ENCODE data around the gene RUNX2. TPM values are rescaled to one million over a fixed set of nuclear protein-coding genes. Genes with fewer than 3 reads are reported as not detected.
A peak's percentile ranks its signal among the peaks of the same experiment; 100 is the strongest.

RUNX2 gene
- total and polyA plus RNA-seq, 2 of the 8 experiments (the other 6 are each of a cell fraction or from before 2014, with no cell fraction given), result 0.26 to 1.2 TPM

DNA sequence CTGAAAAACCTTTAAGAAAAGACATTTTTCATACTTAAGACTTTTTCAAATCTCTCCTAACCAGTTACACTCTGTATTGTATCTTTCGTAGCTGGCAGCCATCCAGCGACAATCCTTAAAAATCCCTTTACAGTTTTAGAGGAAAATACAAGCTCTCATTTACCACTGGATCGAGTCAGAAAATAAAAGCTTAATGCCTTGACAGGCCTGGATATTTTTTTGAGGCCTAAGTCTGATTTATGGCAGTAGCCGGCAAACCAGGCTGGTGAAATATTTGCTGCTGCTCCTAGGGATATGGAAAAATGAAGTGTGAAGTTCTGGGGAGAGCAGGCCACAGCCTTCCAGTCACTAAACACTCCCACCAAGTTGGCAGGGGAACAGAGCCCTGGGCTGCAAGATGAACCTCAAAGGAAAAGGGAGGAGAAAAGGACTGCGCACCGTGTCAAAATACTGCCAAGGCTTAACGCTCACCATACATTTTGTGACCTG lies 262.6 kb downstream of the RUNX2 start:
- Histone ChIP-seq H4K20me1 (replicated peaks in 1 of 2; ENCODE audit: control insufficient read depth in 1 of 2, insufficient read depth in 2 of 2, low read length in 2 of 2) (no peaks in the 10 kb centered on the region), H4K5ac (ENCODE audit: insufficient read length, low read depth, low read length) (no peak overlapping the region), H2AK5ac (ENCODE audit: low read depth, low read length) (no peak overlapping the region), H3K9me3 (ENCODE audit: insufficient read depth in 2 of 2, low read depth in 1 of 2, low read length in 1 of 2) (no peaks in the 10 kb centered on the region), H3K14ac (ENCODE audit: insufficient read length) (no peak overlapping the region), H3K79me2 (ENCODE audit: control insufficient read depth in 1 of 2, insufficient read depth in 2 of 2, low read length in 2 of 2) (no peaks in the 10 kb centered on the region), H2BK120ac (replicated peaks; ENCODE audit: low read depth, low read length) (no peak overlapping the region), H3K27ac (ENCODE audit: low read depth, low read length) (no peak overlapping the region), H2BK15ac (ENCODE audit: low read length) (no peak overlapping the region), H2BK5ac (ENCODE audit: low read depth, low read length) (no peak overlapping the region), H3K56ac (replicated peaks; ENCODE audit: insufficient read length, low read depth, low read length) (no peak overlapping the region), H2AFZ (ENCODE audit: low read length) (no peak overlapping the region), H3K4me3 (ENCODE audit: extremely low read depth in 1 of 4, insufficient read depth in 2 of 4, low read depth in 3 of 4, low read length in 4 of 4) (no peak overlapping the region), H4K8ac (ENCODE audit: extremely low read depth, insufficient read depth, low read length) (no peak overlapping the region), H3K23ac (ENCODE audit: insufficient read length) (no peak overlapping the region), H3K4me2 (ENCODE audit: insufficient read depth in 1 of 2, low read depth in 2 of 2, low read length in 2 of 2) (no peak overlapping the region), H3K79me1 (ENCODE audit: low read depth, low read length) (no peaks in the 10 kb centered on the region), H3K27me3 (replicated peaks in 1 of 4; ENCODE audit: control insufficient read depth in 3 of 4, extremely low read depth in 1 of 4, insufficient read depth in 3 of 4, low read length in 3 of 4) (no peaks in the 10 kb centered on the region; a peak in 1 of 7 replicates), H3K9ac (replicated peaks in 1 of 4; ENCODE audit: extremely low read depth in 1 of 4, low read depth in 3 of 4, low read length in 3 of 4) (no peak overlapping the region), H3K36me3 (ENCODE audit: control insufficient read depth in 2 of 4, insufficient read depth in 4 of 4, low read length in 3 of 4) (no peaks in the 10 kb centered on the region), H3K23me2 (ENCODE audit: low read depth, low read length) (no peaks in the 10 kb centered on the region), H3K4me1 (replicated peaks in 1 of 4; ENCODE audit: control insufficient read depth in 3 of 4, insufficient read depth in 4 of 4, low read length in 3 of 4) (no peaks in the 10 kb centered on the region), H2BK12ac (ENCODE audit: low read depth, low read length) (no peak overlapping the region), H3K18ac (ENCODE audit: extremely low read depth, low read length) (no peak overlapping the region), H4K91ac (replicated peaks; ENCODE audit: insufficient read length, low read length) (no peak overlapping the region), H3K4ac (replicated peaks; ENCODE audit: insufficient read length, low read depth, low read length) (no peak overlapping the region), H2BK20ac (ENCODE audit: low read length) (no peak overlapping the region)
- peak in 1 of 2 experiments; percentile 19 for DNase-seq (ENCODE audit: low read depth in 1 of 2, low spot score in 2 of 2)
- FAIRE-seq, result no peak
- ChIA-PET POLR2A (ENCODE audit: partially characterized antibody) (no interaction called here), CTCF (ENCODE audit: partially characterized antibody) (no interaction called here)
- WGBS, 2 experiments (ENCODE audit: extremely low coverage in 1 of 2, insufficient coverage in 1 of 2, insufficient read length in 1 of 2, insufficient replicate concordance in 2 of 2, low coverage in 1 of 2, low lambda C conversion rate in 2 of 2, missing lambda C conversion rate in 1 of 2), result 77% methylated on average over 7 of the region's 7 CpGs; no CpG with 5 or more reads in 1 of the 2 experiments
- TF ChIP-seq, protein P1, sequence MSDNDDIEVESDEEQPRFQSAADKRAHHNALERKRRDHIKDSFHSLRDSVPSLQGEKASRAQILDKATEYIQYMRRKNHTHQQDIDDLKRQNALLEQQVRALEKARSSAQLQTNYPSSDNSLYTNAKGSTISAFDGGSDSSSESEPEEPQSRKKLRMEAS (IDR thresholded peaks at IDR 0.05), result no peak
- TF ChIP-seq BACH1 (IDR thresholded peaks at IDR 0.05; ENCODE audit: low read length) (no peak), CEBPB (IDR thresholded peaks at IDR 0.05; ENCODE audit: low read depth, low read length) (no peak), NANOG (IDR thresholded peaks at IDR 0.05; ENCODE audit: insufficient read depth, low read depth, low read length, poor library complexity, severe bottlenecking) (no peak)
- TF ChIP-seq, protein P2, sequence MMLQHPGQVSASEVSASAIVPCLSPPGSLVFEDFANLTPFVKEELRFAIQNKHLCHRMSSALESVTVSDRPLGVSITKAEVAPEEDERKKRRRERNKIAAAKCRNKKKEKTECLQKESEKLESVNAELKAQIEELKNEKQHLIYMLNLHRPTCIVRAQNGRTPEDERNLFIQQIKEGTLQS (IDR thresholded peaks at IDR 0.05; ENCODE audit: insufficient read depth, low read depth, low read length), result no peak

All from H1 (cell line).